Hindlimb muscle (tissue), 1 donor: ENCODE data around the gene MSRB1. TPM values are rescaled to one million over a fixed set of nuclear protein-coding genes. Genes with fewer than 3 reads are reported as not detected.
"Not testable (repeated sequence)": the region's sequence is repeated elsewhere in the genome, so short reads cannot be mapped to it uniquely, and the experiment has no call there.

Experiments used
- DNase-seq: peaks from one replicate; pipeline ENCODE4 v3.0.0-alpha.2; 2013
- polyA plus RNA-seq: library from polyadenylated mRNA; unstranded; fragments of 120-200 nt; gene quantifications from one replicate; pipeline ENCODE4 v1.2.1, GENCODE V29; 2013; ENCODE audit not compliant: insufficient read length

The MSRB1 gene
- polyA plus RNA-seq, 1 donor, result 39.0 TPM

- no peak for DNase-seq
These were observed 27.0 kb downstream of the MSRB1 start for GRCh38 chr16:1915732-1916639.

- DNase-seq, result no peak
These were observed 28.0 kb downstream of the MSRB1 start for GRCh38 chr16:1914988-1915387.

- no peak for DNase-seq
These were observed 28.9 kb downstream of the MSRB1 start for GRCh38 chr16:1914084-1914608.

GRCh38 chr16:1913327-1914083 lies 29.5 kb downstream of the MSRB1 start:
- no peak for DNase-seq

GRCh38 chr16:1912215-1912543 lies 30.8 kb downstream of the MSRB1 start:
- no peak for DNase-seq

GRCh38 chr16:1911467-1912214 lies 31.4 kb downstream of the MSRB1 start:
- DNase-seq, result no peak

- DNase-seq, result no peak
These were observed 33.3 kb downstream of the MSRB1 start for GRCh38 chr16:1909561-1910231.

- no peak for DNase-seq
These were observed 34.0 kb downstream of the MSRB1 start for GRCh38 chr16:1908983-1909382.

- DNase-seq, result no peak
These were observed 34.8 kb downstream of the MSRB1 start for GRCh38 chr16:1908184-1908583.

GRCh38 chr16:1907226-1907860 lies 35.7 kb downstream of the MSRB1 start:
- DNase-seq, result no peak

GRCh38 chr16:1906846-1907165 lies 36.2 kb downstream of the MSRB1 start:
- no peak for DNase-seq

GRCh38 chr16:1906055-1906845 lies 36.7 kb downstream of the MSRB1 start:
- DNase-seq, result no peak

GRCh38 chr16:1903845-1904840 lies 38.9 kb downstream of the MSRB1 start:
- DNase-seq, result no peak

GRCh38 chr16:1903220-1903574 lies 39.8 kb downstream of the MSRB1 start:
- no peak for DNase-seq

GRCh38 chr16:1902547-1903219 lies 40.3 kb downstream of the MSRB1 start:
- no peak for DNase-seq

GRCh38 chr16:1900452-1900774 lies 42.6 kb downstream of the MSRB1 start:
- no peak for DNase-seq

GRCh38 chr16:1899641-1900451 lies 43.2 kb downstream of the MSRB1 start:
- no peak for DNase-seq

- not testable (repeated sequence) for DNase-seq
These were observed 45.3 kb downstream of the MSRB1 start for GRCh38 chr16:1897692-1898091.
